Omental fat pad (tissue), 4 donors: ENCODE data around the gene WBP11. TPM values are rescaled to one million over a fixed set of nuclear protein-coding genes. Genes with fewer than 3 reads are reported as not detected.

ENCODE experiments used
- ATAC-seq: fragments of 150-250 bp; one replicate; pipeline ENCODE4 v1.9.1; 2016; ENCODE audit warnings: mild to moderate bottlenecking, moderate library complexity; ENCODE audit not compliant: low FRiP score
- DNase-seq: peaks from one replicate; pipeline ENCODE4 v3.0.0-alpha.2; 2019; ENCODE audit warnings: low spot score
- total RNA-seq, 4 donors: library from RNA; depleted of rRNA; stranded (reverse); fragments of >200 nt; gene quantifications; one replicate each; pipeline ENCODE4 v1.1.0, GENCODE V29; 2016
- TF ChIP-seq, protein P1 (sequence below), 3 donors: fragments of 450-650 bp; IDR thresholded peaks; one replicate each; pipeline ENCODE4 v1.5.1; 2016 to 2017; ENCODE audit warnings: antibody characterized with exemption in 3 of 3, mild to moderate bottlenecking in 3 of 3, moderate library complexity in 2 of 3

WBP11 gene
- total RNA-seq, 4 donors from 2014 or later: 17.2 to 29.7 (median 19.3) TPM

DNA sequence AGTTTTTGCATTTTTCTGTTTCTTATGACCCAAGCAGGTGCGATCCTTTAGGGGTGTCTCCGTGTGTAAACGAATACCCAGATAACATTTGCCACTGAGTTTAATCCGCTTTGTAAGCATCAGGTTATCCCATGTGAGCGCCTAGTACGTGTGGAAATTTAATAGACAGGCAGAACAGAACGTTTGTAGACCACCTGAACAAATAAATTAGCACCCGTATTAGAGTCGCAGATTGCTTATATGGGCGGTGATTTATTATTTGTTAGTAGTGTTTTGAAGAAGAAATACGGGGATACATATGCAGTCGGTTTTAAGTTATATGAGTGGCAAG, 517 bp upstream of the WBP11 start:
- DNase-seq (no peak), ATAC-seq (peak; percentile 1)
- TF ChIP-seq, protein P1, sequence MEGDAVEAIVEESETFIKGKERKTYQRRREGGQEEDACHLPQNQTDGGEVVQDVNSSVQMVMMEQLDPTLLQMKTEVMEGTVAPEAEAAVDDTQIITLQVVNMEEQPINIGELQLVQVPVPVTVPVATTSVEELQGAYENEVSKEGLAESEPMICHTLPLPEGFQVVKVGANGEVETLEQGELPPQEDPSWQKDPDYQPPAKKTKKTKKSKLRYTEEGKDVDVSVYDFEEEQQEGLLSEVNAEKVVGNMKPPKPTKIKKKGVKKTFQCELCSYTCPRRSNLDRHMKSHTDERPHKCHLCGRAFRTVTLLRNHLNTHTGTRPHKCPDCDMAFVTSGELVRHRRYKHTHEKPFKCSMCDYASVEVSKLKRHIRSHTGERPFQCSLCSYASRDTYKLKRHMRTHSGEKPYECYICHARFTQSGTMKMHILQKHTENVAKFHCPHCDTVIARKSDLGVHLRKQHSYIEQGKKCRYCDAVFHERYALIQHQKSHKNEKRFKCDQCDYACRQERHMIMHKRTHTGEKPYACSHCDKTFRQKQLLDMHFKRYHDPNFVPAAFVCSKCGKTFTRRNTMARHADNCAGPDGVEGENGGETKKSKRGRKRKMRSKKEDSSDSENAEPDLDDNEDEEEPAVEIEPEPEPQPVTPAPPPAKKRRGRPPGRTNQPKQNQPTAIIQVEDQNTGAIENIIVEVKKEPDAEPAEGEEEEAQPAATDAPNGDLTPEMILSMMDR (IDR thresholded peaks at IDR 0.05): no peak

- DNase-seq (no peak), ATAC-seq (no peak)
- TF ChIP-seq, protein P1 (IDR thresholded peaks at IDR 0.05): no peak
Observed at GRCh38 chr12:14802721-14803010, 612 bp downstream of the WBP11 start.

DNA sequence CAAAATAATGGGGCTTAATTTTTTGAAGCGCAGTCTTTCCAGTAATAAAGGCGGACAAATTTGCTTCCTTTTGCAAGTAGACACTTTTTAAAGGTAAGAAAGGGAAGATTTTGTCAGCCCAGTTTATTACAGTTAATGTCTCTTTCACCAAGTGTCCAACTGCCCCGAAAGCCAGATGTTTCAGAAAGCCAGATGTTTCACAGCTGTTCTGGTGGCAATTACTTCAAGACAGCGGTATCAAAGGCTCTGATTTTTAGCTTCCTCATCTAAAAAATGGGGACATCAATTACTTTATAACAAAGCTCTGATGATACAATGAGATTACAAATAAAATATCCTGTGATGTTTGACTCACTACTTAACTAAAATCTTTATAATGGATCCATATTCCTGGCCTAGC, 1.0 kb downstream of the WBP11 start:
- ATAC-seq (no peak), DNase-seq (no peak)
- TF ChIP-seq, protein P1 (IDR thresholded peaks at IDR 0.05): no peak

GRCh38 chr12:14795028-14795448, 8.2 kb downstream of the WBP11 start:
- no peak for DNase-seq
- TF ChIP-seq, protein P1 (IDR thresholded peaks at IDR 0.05): no peak
- no peak for ATAC-seq

- TF ChIP-seq, protein P1 (IDR thresholded peaks at IDR 0.05): no peak
- DNase-seq (no peak), ATAC-seq (no peak)
Observed at GRCh38 chr12:14785568-14785967, 17.7 kb downstream of the WBP11 start.

DNA sequence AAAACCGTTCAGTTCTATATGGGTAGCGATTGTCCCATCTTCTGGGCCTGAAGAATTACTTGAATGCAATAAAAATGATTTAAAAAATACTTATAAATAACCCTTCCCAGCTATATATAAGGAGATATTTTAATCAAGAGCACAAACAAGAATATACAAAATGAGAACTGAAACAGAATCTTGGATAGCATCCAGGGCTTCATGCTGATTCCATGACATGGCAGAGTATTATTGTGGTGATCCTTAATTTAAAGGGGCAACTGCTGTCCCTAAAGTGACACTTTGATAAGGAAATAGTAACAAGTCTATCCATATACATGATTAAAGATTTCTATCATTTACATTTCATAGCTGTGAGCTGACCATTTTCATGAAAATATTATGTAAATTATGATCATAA, 18.8 kb downstream of the WBP11 start:
- TF ChIP-seq, protein P1 (IDR thresholded peaks at IDR 0.05): no peak
- ATAC-seq: no peak
- DNase-seq: no peak

GRCh38 chr12:14782756-14783155, 20.5 kb downstream of the WBP11 start:
- TF ChIP-seq, protein P1 (IDR thresholded peaks at IDR 0.05): no peak
- ATAC-seq: no peak
- no peak for DNase-seq
